Ovary (tissue), 9 donors: Measurements from ENCODE around the gene TIMP3. TPM values are rescaled to one million over a fixed set of nuclear protein-coding genes. Genes with fewer than 3 reads are reported as not detected.
A peak's percentile ranks its signal among the peaks of the same experiment; 100 is the strongest.

Source experiments
- DNase-seq, 5 donors: peaks; one replicate each; pipeline ENCODE4 v3.0.0-alpha.2; 2019 to 2020
- H3K27ac ChIP-seq, 2 donors: fragments of 200-600 bp; one replicate each; pipeline versions ENCODE4 v1.5.1 to v1.8.0; 2019 to 2022
- H3K27me3 ChIP-seq: fragments of 200-600 bp; one replicate; pipeline ENCODE4 v1.8.0; 2022
- H3K36me3 ChIP-seq: fragments of 200-600 bp; sonication (generic); one replicate; pipeline ENCODE4 v1.5.1; 2019
- H3K4me1 ChIP-seq: one replicate; pipeline ENCODE4 v1.8.1; 2013; ENCODE audit warnings: mild to moderate bottlenecking, moderate library complexity; ENCODE audit not compliant: insufficient read depth
- H3K4me3 ChIP-seq: fragments of 200-600 bp; sonication (generic); one replicate; pipeline ENCODE4 v1.5.1; 2017
- H3K9me3 ChIP-seq, 2 donors: fragments of 200-600 bp in 1 of 2; sonication (generic) in 1 of 2; one replicate each; pipeline versions ENCODE4 v1.5.1 to v1.8.1; 2013 to 2019; ENCODE audit warnings: mild to moderate bottlenecking in 1 of 2, moderate library complexity in 1 of 2
- CTCF ChIP-seq, 3 donors: fragments of 450-650 bp in 2 of 3; fragments of 200-600 bp in 1 of 3; IDR thresholded peaks; one replicate each; pipeline versions ENCODE4 v1.5.1 to v1.8.0; 2016 to 2022; ENCODE audit warnings: antibody characterized with exemption in 3 of 3, mild to moderate bottlenecking in 1 of 3
- EP300 ChIP-seq: sonication (generic); formaldehyde crosslinking; IDR thresholded peaks from one replicate; pipeline ENCODE4 v1.6.1; 2017; ENCODE audit warnings: antibody characterized with exemption
- POLR2A ChIP-seq: fragments of 450-650 bp; IDR thresholded peaks from one replicate; pipeline ENCODE4 v1.6.1; 2017; ENCODE audit warnings: antibody characterized with exemption, mild to moderate bottlenecking, moderate library complexity
- WGBS, 3 donors: extraction: QIAGEN DNeasy Blood & Tissue Kit in 1 of 3; methylation state at CpG; one replicate each; pipeline versions ENCODE4 v1.1.5 to v1.1.7; 2013 to 2017; 5-methylcytosine and 5-hydroxymethylcytosine counted together
- intact Hi-C, 4 donors: fragments of 100-400 bp; cut with DNase I; formaldehyde crosslinking; loops; one replicate each; pipeline versions ENCODE4 v1.11.0 to v1.15.1; 2022 to 2023
- polyA plus RNA-seq, 2 donors: library from polyadenylated mRNA; stranded (reverse); fragments of 200-250 nt in 1 of 2; fragments of 350-450 nt in 1 of 2; fragmentation: Illumina TruSeq in 1 of 2; extraction: RNeasy Lipid Tissue Mini Kit (QIAGEN cat#74804) in 1 of 2; gene quantifications; one replicate each; pipeline ENCODE4 v1.2.3, GENCODE V29; 2013 to 2014
- total RNA-seq, 7 donors: library from RNA; depleted of rRNA in 2 of 7; stranded (reverse); fragments of >200 nt in 2 of 7; fragmentation: NEBNext Ultra II Directional in 3 of 7; extraction: Animal tissue kit (Norgen Biotek cat#: 25700) in 3 of 7; gene quantifications; one replicate each; pipeline versions ENCODE4 v1.1.0 to v1.2.4, GENCODE V29; 2016 to 2023
- donor health status: DM: no; HTN: no; CAD: no; lungs with moderate emphysema.
- donor health status: DM: no; HTN: no; CAD: no.
- donor health status: Bipolar disorder and iron deficiency.
- donor health status: DM: yes; HTN: yes; CAD: no.
- donor health status: DM: no; HTN: no; CAD: no.
- donor health status: DM: yes; HTN: yes; CAD: no.

The TIMP3 gene
- total and polyA plus RNA-seq, 9 donors = 48.5 to 565 (median 121) TPM

- TF ChIP-seq EP300 = no peak
- TF ChIP-seq POLR2A = no peak
- TF ChIP-seq CTCF (IDR thresholded peaks at IDR 0.05) = no peak
- no peak for DNase-seq
- no peaks in the 10 kb centered on the region for H3K36me3 ChIP-seq
- no peak overlapping the region for H3K4me3 ChIP-seq
- H3K9me3 ChIP-seq = no peaks in the 10 kb centered on the region
- intact Hi-C loops = loop anchor here in 3 of 4 donors (10.0 kb wide), 2 partner anchors 129 to 201 kb away; no protein-coding TSS in a partner anchor
- H3K4me1 ChIP-seq = peaks cover 5% of the 10 kb centered on the region
- H3K27me3 ChIP-seq = no peaks in the 10 kb centered on the region
- H3K27ac ChIP-seq = no peak overlapping the region
These were observed 7.9 kb upstream of the TIMP3 start for GRCh38 chr22:32793589-32793988.

- Histone ChIP-seq H3K4me1 (peaks cover 2% of the 10 kb centered on the region), H3K4me3 (no peak overlapping the region), H3K9me3 (no peaks in the 10 kb centered on the region), H3K27ac (no peak overlapping the region), H3K27me3 (no peaks in the 10 kb centered on the region), H3K36me3 (no peaks in the 10 kb centered on the region)
- no peak for TF ChIP-seq POLR2A
- TF ChIP-seq EP300 = no peak
- TF ChIP-seq CTCF (IDR thresholded peaks at IDR 0.05) = no peak
- no peak for DNase-seq
- 71 to 81% (median 78%) methylated on average over 10 of the region's 10 CpGs for WGBS, 3 donors
- intact Hi-C loops = loop anchor here in 3 of 4 donors (5.0 to 10.0 kb wide), 3 partner anchors 130 to 267 kb away; no protein-coding TSS in a partner anchor
These were observed 6.9 kb upstream of the TIMP3 start for GRCh38 chr22:32794449-32795213.

GRCh38 chr22:32795214-32795596 lies 6.3 kb upstream of the TIMP3 start:
- H3K27ac ChIP-seq = no peak overlapping the region
- intact Hi-C loops = loop anchor here in 3 of 4 donors (5.0 to 10.0 kb wide), 3 partner anchors 130 to 268 kb away; no protein-coding TSS in a partner anchor

GRCh38 chr22:32796865-32797573 lies 4.5 kb upstream of the TIMP3 start:
- no peaks in the 10 kb centered on the region for H3K9me3 ChIP-seq
- WGBS, 3 donors = 12 to 17% (median 13%) methylated on average over 16 to 17 of the region's 17 CpGs
- TF ChIP-seq CTCF (IDR thresholded peaks at IDR 0.05) = peak; percentile 24 to 86 (median 52)
- no peak for TF ChIP-seq POLR2A
- intact Hi-C loops = loop anchor here in 3 of 4 donors (5.0 to 10.0 kb wide), 3 partner anchors 132 to 270 kb away; no protein-coding TSS in a partner anchor
- peaks cover 2% of the 10 kb centered on the region for H3K4me1 ChIP-seq
- H3K27me3 ChIP-seq = no peaks in the 10 kb centered on the region
- H3K4me3 ChIP-seq = no peak overlapping the region
- DNase-seq = peak; percentile 44 to 77 (median 65)
- no peak overlapping the region for H3K27ac ChIP-seq
- no peaks in the 10 kb centered on the region for H3K36me3 ChIP-seq

More at GRCh38 chr22:32795214-32795596, 6.3 kb upstream of the TIMP3 start:
- DNase-seq = no peak
- Histone ChIP-seq H3K9me3 (no peaks in the 10 kb centered on the region), H3K4me1 (peaks cover 2% of the 10 kb centered on the region), H3K36me3 (no peaks in the 10 kb centered on the region), H3K4me3 (no peak overlapping the region), H3K27me3 (no peaks in the 10 kb centered on the region)
- TF ChIP-seq POLR2A = no peak
- TF ChIP-seq EP300 = no peak
- WGBS, 3 donors = 91 to 96% (median 93%) methylated on average over 4 of the region's 4 CpGs
